GM12878 (cell line): ENCODE measurements around the gene REPIN1. TPM values are rescaled to one million over a fixed set of nuclear protein-coding genes. Genes with fewer than 3 reads are reported as not detected.

Experiments
- ATAC-seq: fragments of 200-7000 bp; cut with Tn5 transposase; 3 replicates; pipeline ENCODE4 v1.9.1; 2020; ENCODE audit warnings: mild to moderate bottlenecking, moderate library complexity
- BruUV-seq: library from RNA; stranded (reverse); fragments of 400-500 nt; replicated peaks from 2 replicates; lab custom pipeline; 2021; lab: Mats Ljungman, UMichigan
- CTCF ChIA-PET: fragments of 300-600 bp; sonication (Branson Sonifier 250); formaldehyde crosslinking; extraction: SDS; loops from one replicate; lab custom pipeline; 2021; ENCODE audit warnings: inconsistent platforms; lab: Yijun Ruan, JAX
- POLR2A ChIA-PET: fragments of 350-600 bp; formaldehyde crosslinking; extraction: SDS; loops from one replicate; lab custom pipeline; 2021; ENCODE audit warnings: inconsistent platforms; lab: Charles Lee
- RAD21 ChIA-PET: fragments of 300-600 bp; sonication (Branson Sonifier 250); formaldehyde crosslinking; loops from one replicate; lab custom pipeline; 2023; ENCODE audit warnings: antibody characterized with exemption; ENCODE audit not compliant: unreplicated experiment; lab: Charles Lee
- SMC1A ChIA-PET: fragments of 300-600 bp; sonication (Branson Sonifier 250); formaldehyde crosslinking; loops from one replicate; lab custom pipeline; 2023; ENCODE audit not compliant: unreplicated experiment, uncharacterized antibody; lab: Charles Lee
- DNase-seq: peaks from one replicate; pipeline ENCODE4 v3.0.0-alpha.2; 2011; ENCODE audit warnings: low read depth, low spot score
- FAIRE-seq: peaks from 3 replicates; lab custom pipeline; 2011; peaks lifted over from hg19 to GRCh38; lab: Jason Lieb, UNC
- H2AFZ ChIP-seq: 2 replicates; pipeline ENCODE4 v1.6.0; 2011; ENCODE audit warnings: low read depth, low read length, control low read depth; ENCODE audit not compliant: control insufficient read depth
- H3K27ac ChIP-seq: 2 replicates; pipeline ENCODE4 v1.5.1; 2011; ENCODE audit warnings: control low read depth; ENCODE audit not compliant: control insufficient read depth, insufficient read depth
- H3K27me3 ChIP-seq, 2 experiments: replicated peaks in 1 of 2; 2 replicates each; pipeline versions ENCODE4 v1.6.0 to v1.6.1; 2011; ENCODE audit warnings: low read length in 1 of 2; ENCODE audit not compliant: control insufficient read depth in 2 of 2, insufficient read depth in 2 of 2
- H3K36me3 ChIP-seq, 2 experiments: 2 replicates each; pipeline ENCODE4 v1.5.1; 2011; ENCODE audit warnings: low read length in 1 of 2; ENCODE audit not compliant: control insufficient read depth in 2 of 2, insufficient read depth in 2 of 2
- H3K4me1 ChIP-seq: 2 replicates; pipeline ENCODE4 v1.6.1; 2011; ENCODE audit warnings: mild to moderate bottlenecking, low read length, moderate library complexity, mixed read lengths; ENCODE audit not compliant: control insufficient read depth, insufficient read depth
- H3K4me2 ChIP-seq: 2 replicates; pipeline ENCODE4 v1.6.0; 2011; ENCODE audit warnings: control low read depth; ENCODE audit not compliant: control insufficient read depth, insufficient read depth
- H3K4me3 ChIP-seq: fragments of 200-600 bp; sonication (generic); 2 replicates; pipeline ENCODE4 v1.5.1; 2016
- H3K79me2 ChIP-seq: 2 replicates; pipeline ENCODE4 v1.6.0; 2011; ENCODE audit warnings: low read length; ENCODE audit not compliant: control insufficient read depth, insufficient read depth
- H3K9ac ChIP-seq: 2 replicates; pipeline ENCODE4 v1.8.0; 2011; ENCODE audit warnings: low read length, control low read depth, mixed read lengths; ENCODE audit not compliant: control insufficient read depth, insufficient read depth
- H3K9me3 ChIP-seq: replicated peaks from 3 replicates; pipeline ENCODE4 v1.5.1; 2011; ENCODE audit warnings: mild to moderate bottlenecking, low read length; ENCODE audit not compliant: control insufficient read depth, insufficient read depth
- H4K20me1 ChIP-seq: 2 replicates; pipeline ENCODE4 v1.6.0; 2011; ENCODE audit not compliant: control insufficient read depth, insufficient read depth
- BMI1 ChIP-seq: fragments of 450-650 bp; IDR thresholded peaks from 2 replicates; pipeline ENCODE4 v1.6.1; 2016; ENCODE audit warnings: mild to moderate bottlenecking, moderate library complexity, borderline replicate concordance
- BRCA1 ChIP-seq: IDR thresholded peaks from 2 replicates; pipeline ENCODE4 v1.6.1; 2011; ENCODE audit warnings: low read depth, low read length, improper control_type of control experiment
- CHD1 ChIP-seq: IDR thresholded peaks from 2 replicates; pipeline ENCODE4 v1.6.1; 2012; ENCODE audit warnings: low read depth, low read length, improper control_type of control experiment
- JUND ChIP-seq: IDR thresholded peaks from 2 replicates; pipeline ENCODE4 v1.6.1; 2012; ENCODE audit warnings: low read depth, mild to moderate bottlenecking, low read length, improper control_type of control experiment, moderate library complexity
- MXI1 ChIP-seq: fragments of 150-350 bp; IDR thresholded peaks from 2 replicates; pipeline ENCODE4 v1.6.1; 2011; ENCODE audit warnings: low read depth, mild to moderate bottlenecking, inconsistent platforms, low read length, improper control_type of control experiment
- RUNX3 ChIP-seq: IDR thresholded peaks from 2 replicates; pipeline ENCODE4 v1.6.1; 2012; ENCODE audit warnings: low read length, inconsistent platforms
- WGBS: methylation state at CpG from one replicate; pipeline ENCODE4 v1.1.6; 2016; ENCODE audit warnings: low lambda C conversion rate; ENCODE audit not compliant: insufficient replicate concordance, insufficient coverage; ENCODE audit errors: missing lambda C conversion rate; 5-methylcytosine and 5-hydroxymethylcytosine counted together
- in situ Hi-C: fragments of 300-500 bp; cut with MboI; formaldehyde crosslinking; loops from 9 replicates; pipeline ENCODE4 v1.14.3; 2018; ENCODE audit warnings: mixed read lengths
- intact Hi-C: fragments of 100-400 bp; cut with micrococcal nuclease; formaldehyde crosslinking; loops from one replicate; pipeline ENCODE4 v1.14.2; 2022; ENCODE audit not compliant: unreplicated experiment
- polyA plus RNA-seq, 11 experiments: library from polyadenylated mRNA; depleted of rRNA in 4 of 11; unstranded in 6 of 11; stranded (reverse) in 5 of 11; fragments of >200 nt; fragmentation: Nextera tagmentation in 4 of 11; fragmentation: Illumina TruSeq in 1 of 11; extraction: Ambion mirVana in 4 of 11; extraction: Trizol in 1 of 11; gene quantifications; 1 replicate in 1 of 11; 2 replicates in 10 of 11; pipeline versions ENCODE4 v1.2.1 to v1.2.3, GENCODE V29; 2011 to 2016; ENCODE audit warnings: inconsistent platforms in 2 of 11, missing spikeins in 2 of 11, low read depth in 1 of 11
- total RNA-seq, 4 experiments: library from RNA; depleted of rRNA in 3 of 4; stranded (reverse); fragments of >200 nt in 3 of 4; fragmentation: Illumina TruSeq in 1 of 4; extraction: Trizol in 1 of 4; gene quantifications; 2 replicates each; pipeline versions ENCODE4 v1.2.1 to v1.2.3, GENCODE V29; 2013 to 2021
- TF ChIP-seq, protein P1 (sequence below): fragments of 450-650 bp; IDR thresholded peaks from 2 replicates; pipeline ENCODE4 v1.6.1; 2016; ENCODE audit warnings: mild to moderate bottlenecking
- TF ChIP-seq, protein P2 (sequence below), 3 experiments: IDR thresholded peaks in 2 of 3; conservative IDR thresholded peaks in 1 of 3; 2 replicates each; pipeline ENCODE4 v1.5.1; 2011; ENCODE audit warnings: low read depth in 3 of 3, low read length in 3 of 3, mild to moderate bottlenecking in 3 of 3, control low read depth in 2 of 3, moderate library complexity in 2 of 3, inconsistent platforms in 1 of 3, mixed read lengths in 1 of 3; ENCODE audit not compliant: control insufficient read depth in 2 of 3, insufficient read depth in 1 of 3; ENCODE audit errors: extremely low read depth in 1 of 3
- TF ChIP-seq, protein P3 (sequence below): fragments of 450-650 bp; IDR thresholded peaks from 2 replicates; pipeline ENCODE4 v1.6.1; 2016; ENCODE audit warnings: mild to moderate bottlenecking, moderate library complexity, borderline replicate concordance

REPIN1 gene
- total and polyA plus RNA-seq, 10 of the 15 experiments (the other 5 are each of a cell fraction or from before 2014, with no cell fraction given): 5.1 to 172 (median 76.9) TPM

DNA sequence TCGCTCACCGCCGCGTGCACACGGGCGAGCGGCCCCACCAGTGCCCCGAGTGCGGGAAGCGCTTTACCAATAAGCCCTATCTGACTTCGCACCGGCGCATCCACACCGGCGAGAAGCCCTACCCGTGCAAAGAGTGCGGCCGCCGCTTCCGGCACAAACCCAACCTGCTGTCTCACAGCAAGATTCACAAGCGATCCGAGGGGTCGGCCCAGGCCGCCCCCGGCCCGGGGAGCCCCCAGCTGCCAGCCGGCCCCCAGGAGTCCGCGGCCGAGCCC lies 3.3 kb downstream of the REPIN1 start:
- ATAC-seq (no peak), DNase-seq (no peak), FAIRE-seq (no peak)
- Histone ChIP-seq H2AFZ (no peak overlapping the region), H3K4me3 (no peak overlapping the region), H3K9ac (no peak overlapping the region), H3K9me3 (no peaks in the 10 kb centered on the region), H3K4me2 (no peak overlapping the region), H4K20me1 (no peaks in the 10 kb centered on the region; the same call in 1 of the 2 replicates), H3K27me3 (no peaks in the 10 kb centered on the region), H3K79me2 (peaks cover 69% of the 10 kb centered on the region), H3K4me1 (peaks cover 37% of the 10 kb centered on the region), H3K27ac (no peak overlapping the region), H3K36me3 (peaks cover 17 to 20% of the 10 kb centered on the region in 2 experiments)
- SMC1A ChIA-PET: no interaction called here
- TF ChIP-seq JUND (no peak), BRCA1 (no peak), RUNX3 (no peak), CHD1 (no peak), BMI1 (no peak), MXI1 (no peak)
- TF ChIP-seq, protein P1, sequence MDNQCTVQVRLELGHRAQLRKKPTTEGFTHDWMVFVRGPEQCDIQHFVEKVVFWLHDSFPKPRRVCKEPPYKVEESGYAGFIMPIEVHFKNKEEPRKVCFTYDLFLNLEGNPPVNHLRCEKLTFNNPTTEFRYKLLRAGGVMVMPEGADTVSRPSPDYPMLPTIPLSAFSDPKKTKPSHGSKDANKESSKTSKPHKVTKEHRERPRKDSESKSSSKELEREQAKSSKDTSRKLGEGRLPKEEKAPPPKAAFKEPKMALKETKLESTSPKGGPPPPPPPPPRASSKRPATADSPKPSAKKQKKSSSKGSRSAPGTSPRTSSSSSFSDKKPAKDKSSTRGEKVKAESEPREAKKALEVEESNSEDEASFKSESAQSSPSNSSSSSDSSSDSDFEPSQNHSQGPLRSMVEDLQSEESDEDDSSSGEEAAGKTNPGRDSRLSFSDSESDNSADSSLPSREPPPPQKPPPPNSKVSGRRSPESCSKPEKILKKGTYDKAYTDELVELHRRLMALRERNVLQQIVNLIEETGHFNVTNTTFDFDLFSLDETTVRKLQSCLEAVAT: no peak
- TF ChIP-seq, protein P2, sequence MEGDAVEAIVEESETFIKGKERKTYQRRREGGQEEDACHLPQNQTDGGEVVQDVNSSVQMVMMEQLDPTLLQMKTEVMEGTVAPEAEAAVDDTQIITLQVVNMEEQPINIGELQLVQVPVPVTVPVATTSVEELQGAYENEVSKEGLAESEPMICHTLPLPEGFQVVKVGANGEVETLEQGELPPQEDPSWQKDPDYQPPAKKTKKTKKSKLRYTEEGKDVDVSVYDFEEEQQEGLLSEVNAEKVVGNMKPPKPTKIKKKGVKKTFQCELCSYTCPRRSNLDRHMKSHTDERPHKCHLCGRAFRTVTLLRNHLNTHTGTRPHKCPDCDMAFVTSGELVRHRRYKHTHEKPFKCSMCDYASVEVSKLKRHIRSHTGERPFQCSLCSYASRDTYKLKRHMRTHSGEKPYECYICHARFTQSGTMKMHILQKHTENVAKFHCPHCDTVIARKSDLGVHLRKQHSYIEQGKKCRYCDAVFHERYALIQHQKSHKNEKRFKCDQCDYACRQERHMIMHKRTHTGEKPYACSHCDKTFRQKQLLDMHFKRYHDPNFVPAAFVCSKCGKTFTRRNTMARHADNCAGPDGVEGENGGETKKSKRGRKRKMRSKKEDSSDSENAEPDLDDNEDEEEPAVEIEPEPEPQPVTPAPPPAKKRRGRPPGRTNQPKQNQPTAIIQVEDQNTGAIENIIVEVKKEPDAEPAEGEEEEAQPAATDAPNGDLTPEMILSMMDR (IDR thresholded peaks at IDR 0.05 in 2 of 3, conservative IDR thresholded peaks at IDR 0.05 in 1 of 3; ENCODE audit: control insufficient read depth in 2 of 3, extremely low read depth in 1 of 3, insufficient read depth in 1 of 3, low read depth in 3 of 3, low read length in 3 of 3): no peak
- TF ChIP-seq, protein P3, sequence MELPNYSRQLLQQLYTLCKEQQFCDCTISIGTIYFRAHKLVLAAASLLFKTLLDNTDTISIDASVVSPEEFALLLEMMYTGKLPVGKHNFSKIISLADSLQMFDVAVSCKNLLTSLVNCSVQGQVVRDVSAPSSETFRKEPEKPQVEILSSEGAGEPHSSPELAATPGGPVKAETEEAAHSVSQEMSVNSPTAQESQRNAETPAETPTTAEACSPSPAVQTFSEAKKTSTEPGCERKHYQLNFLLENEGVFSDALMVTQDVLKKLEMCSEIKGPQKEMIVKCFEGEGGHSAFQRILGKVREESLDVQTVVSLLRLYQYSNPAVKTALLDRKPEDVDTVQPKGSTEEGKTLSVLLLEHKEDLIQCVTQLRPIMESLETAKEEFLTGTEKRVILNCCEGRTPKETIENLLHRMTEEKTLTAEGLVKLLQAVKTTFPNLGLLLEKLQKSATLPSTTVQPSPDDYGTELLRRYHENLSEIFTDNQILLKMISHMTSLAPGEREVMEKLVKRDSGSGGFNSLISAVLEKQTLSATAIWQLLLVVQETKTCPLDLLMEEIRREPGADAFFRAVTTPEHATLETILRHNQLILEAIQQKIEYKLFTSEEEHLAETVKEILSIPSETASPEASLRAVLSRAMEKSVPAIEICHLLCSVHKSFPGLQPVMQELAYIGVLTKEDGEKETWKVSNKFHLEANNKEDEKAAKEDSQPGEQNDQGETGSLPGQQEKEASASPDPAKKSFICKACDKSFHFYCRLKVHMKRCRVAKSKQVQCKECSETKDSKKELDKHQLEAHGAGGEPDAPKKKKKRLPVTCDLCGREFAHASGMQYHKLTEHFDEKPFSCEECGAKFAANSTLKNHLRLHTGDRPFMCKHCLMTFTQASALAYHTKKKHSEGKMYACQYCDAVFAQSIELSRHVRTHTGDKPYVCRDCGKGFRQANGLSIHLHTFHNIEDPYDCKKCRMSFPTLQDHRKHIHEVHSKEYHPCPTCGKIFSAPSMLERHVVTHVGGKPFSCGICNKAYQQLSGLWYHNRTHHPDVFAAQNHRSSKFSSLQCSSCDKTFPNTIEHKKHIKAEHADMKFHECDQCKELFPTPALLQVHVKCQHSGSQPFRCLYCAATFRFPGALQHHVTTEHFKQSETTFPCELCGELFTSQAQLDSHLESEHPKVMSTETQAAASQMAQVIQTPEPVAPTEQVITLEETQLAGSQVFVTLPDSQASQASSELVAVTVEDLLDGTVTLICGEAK: no peak
- POLR2A ChIA-PET: interaction anchor here (3.0 kb wide), 1 partner anchor 12 kb away, joined by 10 read pairs; no protein-coding TSS in a partner anchor
- CTCF ChIA-PET: interaction anchor here (7.7 kb wide), 1 partner anchor 33 kb away, joined by 70 read pairs; a partner anchor contains a TSS
- WGBS: 98% methylated on average over 15 of the region's 30 CpGs
- in situ Hi-C loops (no loop called here), intact Hi-C loops (no loop called here)
- no TSS peak for BruUV-seq
- RAD21 ChIA-PET: no interaction called here
